Activated CD4-positive, alpha-beta memory T cell treated with anti-CD3 and anti-CD28 coated beads, Interleukin-2, amount 10 ng/mL, durations not matched to agents 7 days and 5 days (primary cell): ENCODE results near the gene PLXNB3. TPM values are rescaled to one million over a fixed set of nuclear protein-coding genes. Genes with fewer than 3 reads are reported as not detected.
A peak's percentile ranks its signal among the peaks of the same experiment; 100 is the strongest.
"Not testable (repeated sequence)": the region's sequence is repeated elsewhere in the genome, so short reads cannot be mapped to it uniquely, and the experiment has no call there.

Experiments
- CTCF ChIA-PET: fragments of 350-600 bp; sonication (Branson Sonifier 250); formaldehyde crosslinking; loops from one replicate; lab custom pipeline; 2021; ENCODE audit warnings: antibody characterized with exemption, inconsistent platforms; lab: Charles Lee
- POLR2A ChIA-PET: fragments of 350-600 bp; sonication (Branson Sonifier 250); formaldehyde crosslinking; loops from one replicate; lab custom pipeline; 2021; ENCODE audit warnings: antibody characterized with exemption; lab: Charles Lee
- DNase-seq: peaks from one replicate; pipeline ENCODE4 v3.0.0-alpha.2; 2020
- H3K27ac Mint-ChIP-seq: one replicate; pipeline ENCODE4 v1.8.0; 2021; ENCODE audit warnings: mild to moderate bottlenecking, mixed read lengths
- H3K27me3 Mint-ChIP-seq: one replicate; pipeline ENCODE4 v1.8.0; 2021; ENCODE audit warnings: mixed read lengths
- H3K36me3 Mint-ChIP-seq: one replicate; pipeline ENCODE4 v1.8.0; 2021; ENCODE audit warnings: low read depth, mixed read lengths
- H3K4me1 Mint-ChIP-seq: one replicate; pipeline ENCODE4 v1.8.0; 2021; ENCODE audit warnings: mixed read lengths
- H3K4me3 Mint-ChIP-seq: one replicate; pipeline ENCODE4 v1.8.0; 2021; ENCODE audit warnings: mild to moderate bottlenecking, mixed read lengths
- H3K9me3 Mint-ChIP-seq: one replicate; pipeline ENCODE4 v1.8.0; 2021; ENCODE audit warnings: mixed read lengths
- total RNA-seq, 2 experiments: library from RNA; stranded (reverse); gene quantifications; one replicate each; pipeline ENCODE4 v1.2.3, GENCODE V29; 2021

PLXNB3 gene
- total RNA-seq, 2 experiments from 2014 or later: 0.18 to 0.58 TPM

GRCh38 chrX:153726286-153727122 is 37.5 kb upstream of the PLXNB3 start:
- Mint-ChIP-seq H3K4me1 (peaks cover 42% of the 10 kb centered on the region), H3K27me3 (no peaks in the 10 kb centered on the region), H3K4me3 (peak overlapping the region; percentile 70), H3K27ac (peak overlapping the region; percentile 73), H3K36me3 (peaks cover 30% of the 10 kb centered on the region), H3K9me3 (no peaks in the 10 kb centered on the region)
- CTCF ChIA-PET: interaction anchor here (1.4 kb wide), 1 partner anchor 9 kb away, joined by 6 read pairs; no protein-coding TSS in a partner anchor
- peak; percentile 61 for DNase-seq
- POLR2A ChIA-PET: interaction anchor here (0.7 to 1.7 kb wide), 3 partner anchors 52 to 199 kb away, joined by 3 to 4 read pairs (median 4); partner anchors contain the start of genes ARHGAP4, IDH3G and SSR4

GRCh38 chrX:153727123-153727931 is 36.7 kb upstream of the PLXNB3 start:
- Mint-ChIP-seq H3K27ac (peak overlapping the region; percentile 73), H3K27me3 (no peaks in the 10 kb centered on the region), H3K4me3 (peak overlapping the region; percentile 70), H3K9me3 (no peaks in the 10 kb centered on the region), H3K36me3 (peaks cover 33% of the 10 kb centered on the region), H3K4me1 (peaks cover 44% of the 10 kb centered on the region)
- ChIA-PET CTCF (interaction anchor here (1.4 kb wide), 1 partner anchor 8 kb away, joined by 6 read pairs; no protein-coding TSS in a partner anchor), POLR2A (interaction anchor here (1.5 to 1.7 kb wide), 3 partner anchors 11 to 67 kb away, joined by 3 to 4 read pairs (median 4); partner anchors contain the start of genes IDH3G and SSR4)
- DNase-seq: no peak

DNA sequence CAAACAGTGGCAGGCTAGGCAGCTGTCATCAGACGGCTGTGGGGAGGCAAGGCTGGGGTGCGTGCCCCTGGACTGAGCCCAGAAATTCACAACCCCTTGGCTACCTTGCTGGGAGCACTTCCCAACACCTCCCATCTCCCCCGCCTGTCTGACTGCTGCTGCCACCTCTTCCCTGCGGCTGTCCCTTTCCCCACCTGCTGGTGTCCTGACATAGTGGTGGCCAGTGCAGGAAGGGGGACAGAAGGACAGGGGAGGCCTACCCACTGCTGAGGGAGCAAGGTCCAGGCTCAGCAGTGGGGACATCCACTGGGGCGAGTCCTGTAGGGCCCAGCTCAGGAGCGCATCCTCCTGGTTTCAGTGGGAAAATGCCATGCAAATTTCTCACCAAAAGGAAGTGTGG is 36.0 kb upstream of the PLXNB3 start:
- H3K27ac Mint-ChIP-seq: peak overlapping the region; percentile 73
- H3K36me3 Mint-ChIP-seq: peaks cover 29% of the 10 kb centered on the region

DNA sequence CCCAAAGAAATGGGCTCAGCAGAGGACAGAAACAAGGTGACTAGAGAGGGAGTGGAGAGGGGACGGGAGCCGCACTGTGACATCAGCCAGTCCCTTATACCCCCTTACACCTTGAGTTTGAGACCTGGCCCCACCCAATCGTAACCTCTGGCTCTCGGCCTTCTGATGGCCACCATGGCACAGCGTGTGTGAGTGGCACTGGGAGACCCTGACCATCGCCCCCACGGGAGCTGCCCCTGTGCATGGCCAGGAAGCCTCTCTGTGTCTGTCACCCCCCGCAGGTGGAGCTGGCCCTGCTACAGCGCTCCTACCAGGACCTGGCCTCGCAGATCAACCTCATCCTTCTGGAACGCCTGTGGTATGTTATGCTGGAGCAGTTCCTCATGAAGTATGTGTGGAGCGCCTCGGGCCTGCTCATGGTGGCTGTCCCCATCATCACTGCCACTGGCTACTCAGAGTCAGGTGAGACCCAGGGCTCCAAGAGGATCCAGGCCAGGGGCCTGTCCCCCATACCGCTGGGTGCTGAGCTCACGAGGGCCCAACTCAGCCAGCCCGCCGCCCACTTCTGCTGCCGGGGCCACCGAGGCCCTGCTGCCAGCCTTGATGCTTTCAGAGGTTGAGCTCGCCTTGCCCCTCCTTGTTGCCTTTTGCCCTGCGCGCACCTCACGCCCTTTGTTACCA is 35.0 kb upstream of the PLXNB3 start:
- Mint-ChIP-seq H3K4me3 (no peak overlapping the region), H3K27ac (no peak overlapping the region), H3K9me3 (no peaks in the 10 kb centered on the region), H3K27me3 (no peaks in the 10 kb centered on the region), H3K36me3 (peaks cover 29% of the 10 kb centered on the region), H3K4me1 (peaks cover 40% of the 10 kb centered on the region)
- no peak for DNase-seq
- POLR2A ChIA-PET: interaction anchor here (0.6 to 1.4 kb wide), 2 partner anchors 205 to 208 kb away, joined by 3 to 4 read pairs; no protein-coding TSS in a partner anchor
- CTCF ChIA-PET: no interaction called here

More for the DNA sequence above, 36.0 kb upstream of the PLXNB3 start:
- H3K4me3 Mint-ChIP-seq: no peak overlapping the region
- H3K9me3 Mint-ChIP-seq: no peaks in the 10 kb centered on the region
- H3K4me1 Mint-ChIP-seq: peaks cover 40% of the 10 kb centered on the region
- DNase-seq: no peak
- H3K27me3 Mint-ChIP-seq: no peaks in the 10 kb centered on the region
- CTCF ChIA-PET: no interaction called here
- POLR2A ChIA-PET: interaction anchor here (0.6 to 1.5 kb wide), 3 partner anchors 10 to 206 kb away, joined by 3 to 4 read pairs (median 4); no protein-coding TSS in a partner anchor

- H3K9me3 Mint-ChIP-seq, H3K4me3 Mint-ChIP-seq, CTCF ChIA-PET, DNase-seq, POLR2A ChIA-PET, H3K27me3 Mint-ChIP-seq, H3K27ac Mint-ChIP-seq: not testable (repeated sequence)
- peaks cover 47% of the 10 kb centered on the region for H3K4me1 Mint-ChIP-seq
- peaks cover 36% of the 10 kb centered on the region for H3K36me3 Mint-ChIP-seq
Measured at GRCh38 chrX:153730115-153730514, 33.9 kb upstream of the PLXNB3 start.

DNA sequence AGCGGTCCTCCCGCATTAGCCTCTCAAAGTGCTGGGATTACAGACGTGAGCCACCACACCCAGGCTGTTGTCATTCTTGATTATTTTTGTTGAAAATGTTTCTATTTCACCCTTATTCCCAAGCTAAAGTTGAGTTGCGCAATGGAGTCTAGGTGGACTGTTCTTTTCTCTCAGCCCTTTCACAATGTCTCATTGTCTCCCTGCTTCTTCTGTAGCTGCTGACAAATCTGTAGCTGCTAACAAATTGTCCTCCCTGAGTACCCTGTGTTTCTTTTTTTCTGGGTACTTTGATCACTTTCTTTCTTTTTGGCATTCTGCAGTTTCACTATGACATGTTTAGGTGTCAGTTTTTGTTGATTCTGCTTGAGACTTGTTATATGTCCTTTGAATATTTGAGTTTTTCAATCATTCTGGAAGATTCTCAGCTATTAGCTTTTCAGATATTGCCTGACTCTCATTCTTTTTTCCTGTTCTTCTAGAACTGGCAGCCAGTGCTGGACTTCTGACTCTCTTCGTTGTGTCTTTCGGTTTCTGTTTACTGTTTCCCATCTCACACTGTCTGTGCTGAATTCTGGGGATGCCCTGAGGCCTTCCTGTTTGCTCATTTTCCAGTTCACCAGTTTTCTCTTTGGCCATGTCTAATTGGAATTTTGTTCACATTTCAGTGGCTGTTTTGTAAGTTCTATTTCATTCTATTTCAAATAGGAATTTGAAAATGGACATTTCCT is 32.8 kb upstream of the PLXNB3 start:
- ChIA-PET POLR2A (interaction anchor here (1.4 kb wide), 1 partner anchor 9 kb away, joined by 5 read pairs; no protein-coding TSS in a partner anchor), CTCF (no interaction called here)
- no peak for DNase-seq
- peak overlapping the region; percentile 80 for H3K27ac Mint-ChIP-seq
- H3K4me1 Mint-ChIP-seq: peaks cover 51% of the 10 kb centered on the region
- peak overlapping the region; percentile 37 for H3K4me3 Mint-ChIP-seq
- H3K36me3 Mint-ChIP-seq: peaks cover 42% of the 10 kb centered on the region
- no peaks in the 10 kb centered on the region for H3K9me3 Mint-ChIP-seq
- no peaks in the 10 kb centered on the region for H3K27me3 Mint-ChIP-seq

- Mint-ChIP-seq H3K36me3 (peaks cover 42% of the 10 kb centered on the region), H3K4me1 (peaks cover 51% of the 10 kb centered on the region), H3K27me3 (no peaks in the 10 kb centered on the region), H3K9me3 (no peaks in the 10 kb centered on the region), H3K4me3 (peak overlapping the region; percentile 37), H3K27ac (peak overlapping the region; percentile 80)
- DNase-seq: no peak
- POLR2A ChIA-PET: interaction anchor here (1.4 kb wide), 1 partner anchor 8 kb away, joined by 5 read pairs; no protein-coding TSS in a partner anchor
- CTCF ChIA-PET: no interaction called here
Measured at GRCh38 chrX:153731845-153732215, 32.2 kb upstream of the PLXNB3 start.

DNA sequence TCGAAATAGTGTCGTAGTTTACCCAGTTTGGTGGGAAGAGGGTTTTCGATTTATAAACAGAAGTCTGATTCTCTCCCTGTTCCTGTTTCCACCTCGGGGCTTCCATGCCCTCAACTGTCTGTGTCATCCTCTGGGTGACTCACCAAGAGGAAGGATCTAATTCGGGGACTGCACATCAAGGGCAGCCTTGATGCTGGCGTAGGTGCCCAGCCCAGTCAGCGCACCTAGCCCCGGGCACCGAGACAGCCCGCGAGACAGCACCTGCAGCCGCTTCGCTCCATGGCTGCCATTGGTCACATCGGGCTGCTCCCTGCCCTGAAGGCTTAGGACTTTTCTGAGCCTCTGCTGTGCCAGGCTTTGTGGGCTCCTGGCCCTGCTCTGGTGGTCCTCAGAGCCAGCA is 31.6 kb upstream of the PLXNB3 start:
- Mint-ChIP-seq H3K4me1 (peaks cover 45% of the 10 kb centered on the region), H3K27me3 (no peaks in the 10 kb centered on the region), H3K27ac (peak overlapping the region; percentile 80), H3K4me3 (no peak overlapping the region), H3K9me3 (no peaks in the 10 kb centered on the region), H3K36me3 (peaks cover 42% of the 10 kb centered on the region)
- CTCF ChIA-PET: no interaction called here
- POLR2A ChIA-PET: no interaction called here
- no peak for DNase-seq

GRCh38 chrX:153733651-153734240 is 30.3 kb upstream of the PLXNB3 start:
- Mint-ChIP-seq H3K36me3 (peaks cover 42% of the 10 kb centered on the region), H3K4me3 (no peak overlapping the region), H3K27ac (no peak overlapping the region), H3K4me1 (peaks cover 40% of the 10 kb centered on the region), H3K27me3 (no peaks in the 10 kb centered on the region), H3K9me3 (no peaks in the 10 kb centered on the region)
- ChIA-PET CTCF (no interaction called here), POLR2A (no interaction called here)
- no peak for DNase-seq

- peak overlapping the region; percentile 34 for H3K27ac Mint-ChIP-seq
- CTCF ChIA-PET: interaction anchor here (1.9 kb wide), 1 partner anchor 8 kb away, joined by 6 read pairs; no protein-coding TSS in a partner anchor
- DNase-seq: no peak
- POLR2A ChIA-PET: no interaction called here
- H3K9me3 Mint-ChIP-seq: no peaks in the 10 kb centered on the region
- H3K27me3 Mint-ChIP-seq: no peaks in the 10 kb centered on the region
- peaks cover 45% of the 10 kb centered on the region for H3K4me1 Mint-ChIP-seq
- no peak overlapping the region for H3K4me3 Mint-ChIP-seq
- H3K36me3 Mint-ChIP-seq: peaks cover 38% of the 10 kb centered on the region
Measured at GRCh38 chrX:153734871-153735270, 29.2 kb upstream of the PLXNB3 start.

DNA sequence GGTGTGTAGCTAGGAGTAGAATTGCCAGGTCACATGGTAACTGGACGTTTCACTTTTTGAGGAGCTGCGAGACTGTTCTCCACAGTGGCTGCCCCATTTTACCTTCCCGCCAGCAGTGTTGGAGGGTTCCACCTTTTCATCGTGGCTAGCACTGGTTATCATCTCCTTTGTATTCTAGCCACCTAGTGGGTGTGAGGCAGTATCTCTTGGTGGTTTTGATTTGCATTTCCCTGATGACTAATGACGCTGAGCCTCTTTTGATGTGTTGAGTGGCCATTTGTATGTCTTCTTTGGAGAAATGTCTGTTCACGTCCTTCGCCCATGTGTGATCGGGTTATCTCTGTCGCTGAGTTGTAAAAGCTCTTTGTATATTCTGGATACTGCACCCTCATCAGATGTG is 28.8 kb upstream of the PLXNB3 start:
- Mint-ChIP-seq H3K27me3 (no peaks in the 10 kb centered on the region), H3K4me1 (peaks cover 49% of the 10 kb centered on the region), H3K27ac (peak overlapping the region; percentile 34), H3K9me3 (no peaks in the 10 kb centered on the region), H3K4me3 (no peak overlapping the region), H3K36me3 (peaks cover 39% of the 10 kb centered on the region)
- no peak for DNase-seq
- ChIA-PET POLR2A (no interaction called here), CTCF (interaction anchor here (1.9 kb wide), 1 partner anchor 8 kb away, joined by 6 read pairs; no protein-coding TSS in a partner anchor)
